Measurements from ENCODE around the gene PRICKLE4. TPM values are rescaled to one million over a fixed set of nuclear protein-coding genes. Genes with fewer than 3 reads are reported as not detected.

PRICKLE4 gene
- total RNA-seq, 1 donor from 2014 or later = not detected

DNA sequence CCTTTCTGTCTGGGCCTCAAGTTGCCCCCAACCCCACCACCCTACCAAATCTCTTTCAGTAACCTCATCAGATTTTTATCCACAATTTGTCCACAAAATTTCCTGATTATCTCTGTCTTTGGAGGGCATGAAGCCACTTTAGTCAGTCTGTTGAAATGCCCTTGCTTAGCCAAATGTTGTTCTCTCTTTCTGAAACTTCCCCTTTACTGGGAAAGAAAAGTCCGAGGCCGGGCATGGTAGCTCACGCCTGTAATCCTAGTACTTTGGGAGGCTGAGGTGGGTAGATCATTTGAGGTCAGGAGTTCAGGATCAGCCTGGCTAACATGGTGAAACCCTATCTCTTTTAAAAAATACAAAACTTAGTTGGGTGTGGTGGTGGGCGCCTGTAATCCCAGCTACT, 40.7 kb downstream of the PRICKLE4 start:
- TF ChIP-seq, protein P1, sequence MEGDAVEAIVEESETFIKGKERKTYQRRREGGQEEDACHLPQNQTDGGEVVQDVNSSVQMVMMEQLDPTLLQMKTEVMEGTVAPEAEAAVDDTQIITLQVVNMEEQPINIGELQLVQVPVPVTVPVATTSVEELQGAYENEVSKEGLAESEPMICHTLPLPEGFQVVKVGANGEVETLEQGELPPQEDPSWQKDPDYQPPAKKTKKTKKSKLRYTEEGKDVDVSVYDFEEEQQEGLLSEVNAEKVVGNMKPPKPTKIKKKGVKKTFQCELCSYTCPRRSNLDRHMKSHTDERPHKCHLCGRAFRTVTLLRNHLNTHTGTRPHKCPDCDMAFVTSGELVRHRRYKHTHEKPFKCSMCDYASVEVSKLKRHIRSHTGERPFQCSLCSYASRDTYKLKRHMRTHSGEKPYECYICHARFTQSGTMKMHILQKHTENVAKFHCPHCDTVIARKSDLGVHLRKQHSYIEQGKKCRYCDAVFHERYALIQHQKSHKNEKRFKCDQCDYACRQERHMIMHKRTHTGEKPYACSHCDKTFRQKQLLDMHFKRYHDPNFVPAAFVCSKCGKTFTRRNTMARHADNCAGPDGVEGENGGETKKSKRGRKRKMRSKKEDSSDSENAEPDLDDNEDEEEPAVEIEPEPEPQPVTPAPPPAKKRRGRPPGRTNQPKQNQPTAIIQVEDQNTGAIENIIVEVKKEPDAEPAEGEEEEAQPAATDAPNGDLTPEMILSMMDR (IDR thresholded peaks at IDR 0.05) = no peak
- TF ChIP-seq EZH2phosphoT487 (IDR thresholded peaks at IDR 0.05) (no peak), EZH2 (IDR thresholded peaks at IDR 0.05) (no peak)
- Mint-ChIP-seq H3K27ac (no peak overlapping the region), H3K36me3 (no peaks in the 10 kb centered on the region)

DNA sequence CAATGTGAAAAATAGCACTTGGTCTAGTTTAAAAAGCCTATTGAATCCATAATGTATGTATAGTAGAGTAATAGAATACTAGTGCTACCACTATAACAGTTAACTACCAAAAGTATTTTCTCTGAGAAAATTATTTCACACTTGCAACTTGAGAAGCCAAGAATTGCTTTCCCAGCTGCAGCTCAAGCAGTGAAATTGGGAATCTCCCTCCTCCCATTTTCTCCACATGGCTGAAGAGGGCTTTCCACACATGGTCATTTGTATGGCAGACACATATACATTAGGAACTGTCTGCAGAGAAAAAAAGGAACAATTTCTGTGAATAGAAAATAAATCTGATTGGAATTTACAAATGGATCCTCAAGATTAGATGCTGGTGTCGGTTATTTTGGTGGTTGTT, 41.4 kb downstream of the PRICKLE4 start:
- no peaks in the 10 kb centered on the region for H3K27me3 Mint-ChIP-seq (ENCODE audit: insufficient read depth, low read depth)
- no peaks in the 10 kb centered on the region for H3K79me2 ChIP-seq (ENCODE audit: low read depth)
- no peaks in the 10 kb centered on the region for H3K9me3 ChIP-seq (ENCODE audit: low read depth)
- peaks cover 13% of the 10 kb centered on the region for H4K20me1 ChIP-seq (ENCODE audit: low read depth)
- no peaks in the 10 kb centered on the region for H3K36me3 ChIP-seq
- H3K9ac ChIP-seq = no peak overlapping the region
- H3K9me3 Mint-ChIP-seq = no peaks in the 10 kb centered on the region
- H3K27ac ChIP-seq = no peak overlapping the region
- H3K4me2 ChIP-seq = no peak overlapping the region
- no peaks in the 10 kb centered on the region for H3K27me3 ChIP-seq
- DNase-seq (ENCODE audit: low spot score) = no peak
- H3K4me1 Mint-ChIP-seq = peaks cover 9% of the 10 kb centered on the region
- no peak overlapping the region for H3K4me3 Mint-ChIP-seq
- no peak overlapping the region for H3K4me3 ChIP-seq
- H3F3A ChIP-seq (ENCODE audit: low read depth) = no peaks in the 10 kb centered on the region
- H2AFZ ChIP-seq (replicated peaks) = no peak overlapping the region
- H3K36me3 Mint-ChIP-seq = no peaks in the 10 kb centered on the region
- H3K27ac Mint-ChIP-seq = no peak overlapping the region
- TF ChIP-seq, protein P1 (IDR thresholded peaks at IDR 0.05) = no peak
- no peak for TF ChIP-seq EZH2 (IDR thresholded peaks at IDR 0.05)
- TF ChIP-seq EZH2phosphoT487 (IDR thresholded peaks at IDR 0.05) = no peak
- no peaks in the 10 kb centered on the region for H3K4me1 ChIP-seq

More for the DNA sequence above, 40.7 kb downstream of the PRICKLE4 start:
- Histone ChIP-seq H3K4me1 (no peaks in the 10 kb centered on the region), H3K9me3 (ENCODE audit: low read depth) (no peaks in the 10 kb centered on the region), H3K79me2 (ENCODE audit: low read depth) (no peaks in the 10 kb centered on the region), H3K4me2 (no peak overlapping the region), H3K36me3 (no peaks in the 10 kb centered on the region), H3F3A (ENCODE audit: low read depth) (no peaks in the 10 kb centered on the region), H3K4me3 (no peak overlapping the region), H2AFZ (replicated peaks) (no peak overlapping the region), H3K27ac (no peak overlapping the region), H4K20me1 (ENCODE audit: low read depth) (peaks cover 13% of the 10 kb centered on the region), H3K27me3 (no peaks in the 10 kb centered on the region), H3K9ac (no peak overlapping the region)
- no peak for DNase-seq (ENCODE audit: low spot score)
- Mint-ChIP-seq H3K9me3 (no peaks in the 10 kb centered on the region), H3K4me3 (no peak overlapping the region), H3K27me3 (ENCODE audit: insufficient read depth, low read depth) (no peaks in the 10 kb centered on the region), H3K4me1 (peaks cover 9% of the 10 kb centered on the region)

DNA sequence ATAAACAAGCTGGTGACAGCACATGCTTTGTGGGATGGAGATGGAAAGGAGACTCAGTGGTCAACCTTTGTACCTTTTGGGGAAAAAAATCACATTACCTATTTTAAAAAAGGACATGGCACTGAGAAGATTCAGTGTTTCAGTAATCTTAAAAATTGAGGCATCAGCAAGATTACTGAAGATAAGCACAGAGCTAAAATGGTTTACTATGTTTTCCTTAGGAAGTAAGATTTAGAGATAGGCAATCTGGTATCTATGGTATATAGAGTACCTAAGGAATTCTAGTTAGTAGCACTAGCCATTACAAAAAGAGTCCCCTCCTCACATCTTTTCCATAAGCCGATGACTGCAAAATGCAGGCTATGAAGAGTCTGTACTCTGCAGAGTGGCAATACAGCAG, 42.6 kb downstream of the PRICKLE4 start:
- H3K27ac Mint-ChIP-seq = no peak overlapping the region
- no peak overlapping the region for H3K4me2 ChIP-seq
- TF ChIP-seq, protein P1 (IDR thresholded peaks at IDR 0.05) = no peak
- TF ChIP-seq EZH2 (IDR thresholded peaks at IDR 0.05) (no peak), EZH2phosphoT487 (IDR thresholded peaks at IDR 0.05) (no peak)

More for the DNA sequence above, 42.6 kb downstream of the PRICKLE4 start:
- no peak overlapping the region for H3K27ac ChIP-seq
- no peaks in the 10 kb centered on the region for H3K27me3 Mint-ChIP-seq (ENCODE audit: insufficient read depth, low read depth)
- H3F3A ChIP-seq (ENCODE audit: low read depth) = no peaks in the 10 kb centered on the region
- no peak for DNase-seq (ENCODE audit: low spot score)
- no peaks in the 10 kb centered on the region for H3K27me3 ChIP-seq
- H3K4me1 ChIP-seq = no peaks in the 10 kb centered on the region
- peaks cover 6% of the 10 kb centered on the region for H3K4me1 Mint-ChIP-seq
- H2AFZ ChIP-seq (replicated peaks) = no peak overlapping the region
- no peaks in the 10 kb centered on the region for H3K36me3 Mint-ChIP-seq
- no peaks in the 10 kb centered on the region for H3K9me3 ChIP-seq (ENCODE audit: low read depth)
- H3K4me3 ChIP-seq = no peak overlapping the region
- peaks cover 13% of the 10 kb centered on the region for H4K20me1 ChIP-seq (ENCODE audit: low read depth)
- no peaks in the 10 kb centered on the region for H3K36me3 ChIP-seq
- H3K79me2 ChIP-seq (ENCODE audit: low read depth) = no peaks in the 10 kb centered on the region
- H3K9me3 Mint-ChIP-seq = no peaks in the 10 kb centered on the region
- no peak overlapping the region for H3K4me3 Mint-ChIP-seq
- no peak overlapping the region for H3K9ac ChIP-seq

Measured in neural progenitor cell (in vitro differentiated cells).